Measurements from ENCODE around the gene MPG. TPM values are rescaled to one million over a fixed set of nuclear protein-coding genes. Genes with fewer than 3 reads are reported as not detected.

MPG gene
- total RNA-seq, 1 experiment from 2014 or later, result 41.1 TPM

DNA sequence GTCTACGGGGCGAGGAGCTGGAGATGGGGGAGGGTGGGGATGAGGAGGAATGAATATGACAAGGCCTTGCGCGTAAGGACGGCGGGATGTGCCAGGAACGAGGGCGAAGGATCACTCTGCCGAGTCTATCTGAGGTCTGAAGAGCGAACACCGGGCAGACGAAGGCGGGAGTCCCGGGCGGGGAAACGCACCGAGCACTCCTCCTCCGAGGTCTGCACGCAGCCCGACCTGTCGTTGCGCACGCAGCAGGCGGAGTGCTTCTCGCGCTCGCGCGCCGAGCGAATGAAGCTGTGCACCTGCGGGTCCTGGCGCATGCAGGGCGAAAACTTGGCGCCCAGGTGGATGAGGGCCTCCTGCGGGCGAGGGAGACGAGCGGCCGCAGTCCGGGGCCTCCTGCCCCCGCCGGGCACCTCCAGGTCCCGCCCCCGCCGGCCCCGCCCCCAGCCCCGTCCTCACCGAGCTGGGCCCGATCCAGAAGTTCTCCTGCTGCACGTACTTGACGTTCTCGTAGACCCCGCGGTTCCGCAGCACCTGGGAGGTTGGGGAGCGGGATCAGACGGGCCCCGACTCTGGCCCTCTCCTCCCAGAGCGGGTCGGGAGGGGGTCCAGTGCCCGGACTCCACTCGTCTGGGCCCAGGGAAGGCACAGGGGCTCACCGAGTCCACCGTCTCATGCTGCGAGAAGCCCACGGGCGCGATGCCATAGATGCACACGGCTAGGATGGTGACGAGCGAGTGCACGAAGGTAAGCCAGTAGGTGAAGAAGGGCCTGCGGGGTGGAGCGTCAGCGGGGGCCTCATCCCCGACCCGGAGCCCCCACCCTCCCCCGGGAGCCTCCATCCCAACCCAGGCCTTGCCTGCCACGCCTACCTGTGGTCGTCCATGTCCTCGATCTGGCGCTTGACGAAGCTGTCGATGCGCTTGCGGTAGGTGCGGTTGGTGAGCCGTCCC lies 16.8 kb upstream of the MPG start:
- intact Hi-C loops (cut with micrococcal nuclease; ENCODE audit: unreplicated experiment), result no loop called here
- H3K9me3 ChIP-seq, result no peaks in the 10 kb centered on the region
- H3K27ac Mint-ChIP-seq (ENCODE audit: unreplicated experiment), result no peak overlapping the region
- no peaks in the 10 kb centered on the region for H3K27me3 Mint-ChIP-seq (ENCODE audit: insufficient read depth, unreplicated experiment)
- no peaks in the 10 kb centered on the region for H3K4me1 ChIP-seq
- no peaks in the 10 kb centered on the region for H3K9me3 Mint-ChIP-seq (ENCODE audit: unreplicated experiment)
- H3K36me3 ChIP-seq (ENCODE audit: control insufficient read depth, insufficient read depth, low read length), result no peaks in the 10 kb centered on the region; the same call in none of the 2 replicates
- ChIA-PET CTCF (interaction anchor here (1.4 kb wide), 1 partner anchor 35 kb away, joined by 4 read pairs; no protein-coding TSS in a partner anchor), POLR2A (no interaction called here)
- no peak for DNase-seq
- no TSS peak for BruUV-seq (replicated peaks)
- TF ChIP-seq, protein P1, sequence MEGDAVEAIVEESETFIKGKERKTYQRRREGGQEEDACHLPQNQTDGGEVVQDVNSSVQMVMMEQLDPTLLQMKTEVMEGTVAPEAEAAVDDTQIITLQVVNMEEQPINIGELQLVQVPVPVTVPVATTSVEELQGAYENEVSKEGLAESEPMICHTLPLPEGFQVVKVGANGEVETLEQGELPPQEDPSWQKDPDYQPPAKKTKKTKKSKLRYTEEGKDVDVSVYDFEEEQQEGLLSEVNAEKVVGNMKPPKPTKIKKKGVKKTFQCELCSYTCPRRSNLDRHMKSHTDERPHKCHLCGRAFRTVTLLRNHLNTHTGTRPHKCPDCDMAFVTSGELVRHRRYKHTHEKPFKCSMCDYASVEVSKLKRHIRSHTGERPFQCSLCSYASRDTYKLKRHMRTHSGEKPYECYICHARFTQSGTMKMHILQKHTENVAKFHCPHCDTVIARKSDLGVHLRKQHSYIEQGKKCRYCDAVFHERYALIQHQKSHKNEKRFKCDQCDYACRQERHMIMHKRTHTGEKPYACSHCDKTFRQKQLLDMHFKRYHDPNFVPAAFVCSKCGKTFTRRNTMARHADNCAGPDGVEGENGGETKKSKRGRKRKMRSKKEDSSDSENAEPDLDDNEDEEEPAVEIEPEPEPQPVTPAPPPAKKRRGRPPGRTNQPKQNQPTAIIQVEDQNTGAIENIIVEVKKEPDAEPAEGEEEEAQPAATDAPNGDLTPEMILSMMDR (IDR thresholded peaks at IDR 0.05; ENCODE audit: insufficient read depth in 1 of 2, low read depth in 1 of 2, low read length in 1 of 2, severe bottlenecking in 1 of 2, unreplicated experiment in 1 of 2), result no peak
- no peak overlapping the region for H3K4me3 ChIP-seq (ENCODE audit: low read depth, low read length)
- peaks cover 39% of the 10 kb centered on the region for H3K36me3 Mint-ChIP-seq (ENCODE audit: insufficient read depth, unreplicated experiment)
- no peaks in the 10 kb centered on the region for H3K4me1 Mint-ChIP-seq (ENCODE audit: low read depth, unreplicated experiment)
- H3K27me3 ChIP-seq (replicated peaks; ENCODE audit: control insufficient read depth, insufficient read depth, low read length), result no peaks in the 10 kb centered on the region
- no peak overlapping the region for H3K4me3 Mint-ChIP-seq (ENCODE audit: unreplicated experiment)

DNA sequence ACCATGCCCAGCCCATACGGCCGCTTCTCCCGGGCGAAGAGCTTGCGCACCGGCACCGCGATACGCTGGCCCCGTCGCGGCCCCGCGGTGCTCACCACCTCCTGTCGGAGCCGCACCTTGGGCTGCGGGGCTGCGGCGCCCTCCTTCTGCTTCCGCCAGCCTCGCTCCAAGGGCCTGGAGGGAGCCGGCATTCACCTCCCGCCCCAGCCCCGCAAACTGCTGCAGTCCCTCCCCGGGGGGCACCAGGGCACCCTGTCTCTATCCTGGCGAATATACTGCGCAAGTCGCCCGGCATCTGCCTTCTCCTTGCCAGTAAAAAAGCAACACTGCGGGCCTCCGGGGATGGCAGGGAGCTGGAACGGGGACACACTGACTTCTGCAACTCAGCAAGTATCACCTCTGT lies 16.1 kb upstream of the MPG start:
- Histone ChIP-seq H3K9me3 (no peaks in the 10 kb centered on the region), H3K4me1 (no peaks in the 10 kb centered on the region), H3K4me3 (ENCODE audit: low read depth, low read length) (no peak overlapping the region), H3K36me3 (ENCODE audit: control insufficient read depth, insufficient read depth, low read length) (no peaks in the 10 kb centered on the region; the same call in none of the 2 replicates), H3K27me3 (replicated peaks; ENCODE audit: control insufficient read depth, insufficient read depth, low read length) (no peaks in the 10 kb centered on the region)
- no peaks in the 10 kb centered on the region for H3K4me1 Mint-ChIP-seq (ENCODE audit: low read depth, unreplicated experiment)
- no peaks in the 10 kb centered on the region for H3K9me3 Mint-ChIP-seq (ENCODE audit: unreplicated experiment)
- no peaks in the 10 kb centered on the region for H3K27me3 Mint-ChIP-seq (ENCODE audit: insufficient read depth, unreplicated experiment)
- H3K4me3 Mint-ChIP-seq (ENCODE audit: unreplicated experiment), result no peak overlapping the region
- BruUV-seq (replicated peaks), result no TSS peak
- TF ChIP-seq, protein P1 (IDR thresholded peaks at IDR 0.05; ENCODE audit: insufficient read depth in 1 of 2, low read depth in 1 of 2, low read length in 1 of 2, severe bottlenecking in 1 of 2, unreplicated experiment in 1 of 2), result no peak
- DNase-seq, result no peak
- intact Hi-C loops (cut with micrococcal nuclease; ENCODE audit: unreplicated experiment), result no loop called here
- H3K36me3 Mint-ChIP-seq (ENCODE audit: insufficient read depth, unreplicated experiment), result peaks cover 36% of the 10 kb centered on the region
- ChIA-PET CTCF (no interaction called here), POLR2A (no interaction called here)
- H3K27ac Mint-ChIP-seq (ENCODE audit: unreplicated experiment), result no peak overlapping the region

DNA sequence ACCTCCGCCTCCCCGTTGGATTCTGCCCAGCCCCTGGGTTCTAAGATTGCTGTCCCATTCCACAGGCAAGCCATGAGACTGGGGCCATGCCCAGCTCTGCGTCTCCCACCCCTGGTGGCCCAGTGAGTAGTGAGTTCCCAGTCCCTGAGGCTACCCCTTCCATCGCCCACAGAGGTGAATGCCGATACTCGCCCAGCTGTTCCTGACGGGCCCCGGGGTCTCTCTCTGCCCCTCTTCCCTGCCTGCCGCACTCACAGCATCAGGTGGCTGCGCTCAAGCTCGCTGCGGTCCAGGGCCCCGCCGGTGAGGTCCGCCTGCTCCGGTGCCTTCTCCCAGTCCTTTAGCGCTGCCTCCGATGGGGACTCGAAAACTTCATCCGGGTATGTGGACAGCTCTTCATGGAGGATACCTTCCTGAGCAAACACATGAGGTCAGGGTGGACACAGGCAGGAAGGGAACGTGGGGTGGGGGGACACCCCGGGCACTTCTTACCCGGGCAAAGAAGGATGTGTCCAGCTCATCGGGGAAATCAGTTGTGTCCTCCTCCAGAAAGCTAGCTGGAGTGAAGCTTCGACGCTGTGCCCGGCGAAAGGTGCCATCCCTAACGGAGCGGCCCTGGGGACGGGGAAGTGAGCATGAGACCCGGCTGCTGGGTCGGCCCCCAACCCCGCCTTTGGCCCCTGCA lies 15.6 kb upstream of the MPG start:
- Mint-ChIP-seq H3K9me3 (ENCODE audit: unreplicated experiment) (no peaks in the 10 kb centered on the region), H3K4me1 (ENCODE audit: low read depth, unreplicated experiment) (no peaks in the 10 kb centered on the region), H3K36me3 (ENCODE audit: insufficient read depth, unreplicated experiment) (peaks cover 36% of the 10 kb centered on the region), H3K27me3 (ENCODE audit: insufficient read depth, unreplicated experiment) (no peaks in the 10 kb centered on the region), H3K27ac (ENCODE audit: unreplicated experiment) (no peak overlapping the region), H3K4me3 (ENCODE audit: unreplicated experiment) (no peak overlapping the region)
- no peaks in the 10 kb centered on the region for H3K27me3 ChIP-seq (replicated peaks; ENCODE audit: control insufficient read depth, insufficient read depth, low read length)
- intact Hi-C loops (cut with micrococcal nuclease; ENCODE audit: unreplicated experiment), result no loop called here
- H3K4me1 ChIP-seq, result no peaks in the 10 kb centered on the region
- ChIA-PET POLR2A (no interaction called here), CTCF (no interaction called here)
- H3K36me3 ChIP-seq (ENCODE audit: control insufficient read depth, insufficient read depth, low read length), result no peaks in the 10 kb centered on the region; the same call in none of the 2 replicates
- no peaks in the 10 kb centered on the region for H3K9me3 ChIP-seq
- no TSS peak for BruUV-seq (replicated peaks)
- no peak for DNase-seq
- TF ChIP-seq, protein P1 (IDR thresholded peaks at IDR 0.05; ENCODE audit: insufficient read depth in 1 of 2, low read depth in 1 of 2, low read length in 1 of 2, severe bottlenecking in 1 of 2, unreplicated experiment in 1 of 2), result no peak
- H3K4me3 ChIP-seq (ENCODE audit: low read depth, low read length), result no peak overlapping the region
